ENCODE measurements around the gene MARCHF2.
"Not testable (repeated sequence)": the region's sequence is repeated elsewhere in the genome, so short reads cannot be mapped to it uniquely, and the experiment has no call there.

Gene MARCHF2

GRCh38 chr19:8403098-8403819, 9.8 kb upstream of the MARCHF2 start:
- Histone ChIP-seq H3K4me3 (ENCODE audit: insufficient read depth in 1 of 2, low read depth in 1 of 2, low read length in 2 of 2) (no peak overlapping the region), H3K79me1 (replicated peaks; ENCODE audit: low read length, poor library complexity, severe bottlenecking) (peaks cover 35% of the 10 kb centered on the region), H2BK120ac (ENCODE audit: low read depth, low read length) (no peak overlapping the region), H3K9ac (ENCODE audit: low read length) (no peak overlapping the region), H2BK15ac (ENCODE audit: low read depth, poor library complexity, severe bottlenecking) (no peak overlapping the region), H2AK5ac (ENCODE audit: low read length, severe bottlenecking) (no peak overlapping the region), H3K18ac (ENCODE audit: low read depth in 1 of 2, low read length in 2 of 2) (no peak overlapping the region), H2BK12ac (ENCODE audit: low read length in 2 of 2) (no peak overlapping the region), H3K9me3 (ENCODE audit: control insufficient read depth, low read length) (no peaks in the 10 kb centered on the region), H3K4me2 (ENCODE audit: low read length, poor library complexity, severe bottlenecking) (no peak overlapping the region), H3K27me3 (ENCODE audit: control insufficient read depth in 1 of 2, insufficient read depth in 1 of 2, low read length in 2 of 2) (no peaks in the 10 kb centered on the region), H3K23ac (ENCODE audit: low read length in 2 of 2) (no peak overlapping the region), H2AFZ (ENCODE audit: low read depth, low read length) (no peak overlapping the region), H4K91ac (ENCODE audit: low read length) (no peak overlapping the region), H3K27ac (ENCODE audit: low read length, poor library complexity, severe bottlenecking) (no peak overlapping the region), H3K14ac (ENCODE audit: low read length in 2 of 2) (no peak overlapping the region), H3K4me1 (ENCODE audit: control insufficient read depth, insufficient read depth, low read depth, low read length) (peaks cover 7% of the 10 kb centered on the region), H4K8ac (ENCODE audit: low read length) (no peak overlapping the region), H3K36me3 (ENCODE audit: control insufficient read depth in 1 of 2, insufficient read depth in 2 of 2, low read depth in 1 of 2, low read length in 2 of 2) (peaks cover 44 to 59% of the 10 kb centered on the region in 2 experiments), H3K4ac (ENCODE audit: low read depth in 1 of 2, low read length in 2 of 2) (no peak overlapping the region), H2BK5ac (ENCODE audit: low read depth, low read length, poor library complexity, severe bottlenecking) (no peak overlapping the region)
- 96% methylated on average over 44 of the region's 44 CpGs for WGBS
- no peak for DNase-seq

- Histone ChIP-seq H3K23ac (ENCODE audit: low read length in 2 of 2) (no peak overlapping the region), H2AK5ac (ENCODE audit: low read length, severe bottlenecking) (no peak overlapping the region), H4K91ac (ENCODE audit: low read length) (no peak overlapping the region), H2BK5ac (ENCODE audit: low read depth, low read length, poor library complexity, severe bottlenecking) (no peak overlapping the region), H3K14ac (ENCODE audit: low read length in 2 of 2) (no peak overlapping the region), H4K8ac (ENCODE audit: low read length) (no peak overlapping the region), H3K9me3 (ENCODE audit: control insufficient read depth, low read length) (no peaks in the 10 kb centered on the region), H3K4me3 (ENCODE audit: insufficient read depth in 1 of 2, low read depth in 1 of 2, low read length in 2 of 2) (no peak overlapping the region), H2AFZ (ENCODE audit: low read depth, low read length) (no peak overlapping the region), H2BK12ac (ENCODE audit: low read length in 2 of 2) (no peak overlapping the region), H3K36me3 (ENCODE audit: control insufficient read depth in 1 of 2, insufficient read depth in 2 of 2, low read depth in 1 of 2, low read length in 2 of 2) (peaks cover 44 to 54% of the 10 kb centered on the region in 2 experiments), H3K4ac (ENCODE audit: low read depth in 1 of 2, low read length in 2 of 2) (no peak overlapping the region), H3K4me2 (ENCODE audit: low read length, poor library complexity, severe bottlenecking) (no peak overlapping the region), H3K9ac (ENCODE audit: low read length) (no peak overlapping the region), H2BK120ac (ENCODE audit: low read depth, low read length) (no peak overlapping the region), H3K79me1 (replicated peaks; ENCODE audit: low read length, poor library complexity, severe bottlenecking) (peaks cover 35% of the 10 kb centered on the region), H3K4me1 (ENCODE audit: control insufficient read depth, insufficient read depth, low read depth, low read length) (peaks cover 3% of the 10 kb centered on the region), H3K27ac (ENCODE audit: low read length, poor library complexity, severe bottlenecking) (no peak overlapping the region), H3K18ac (ENCODE audit: low read depth in 1 of 2, low read length in 2 of 2) (no peak overlapping the region), H2BK15ac (ENCODE audit: low read depth, poor library complexity, severe bottlenecking) (no peak overlapping the region), H3K27me3 (ENCODE audit: control insufficient read depth in 1 of 2, insufficient read depth in 1 of 2, low read length in 2 of 2) (no peaks in the 10 kb centered on the region)
- DNase-seq, result no peak
- WGBS, result 92% methylated on average over 24 of the region's 24 CpGs
Measured at GRCh38 chr19:8403820-8404109, 9.3 kb upstream of the MARCHF2 start.

- Histone ChIP-seq H2BK5ac (ENCODE audit: low read depth, low read length, poor library complexity, severe bottlenecking) (no peak overlapping the region), H3K79me1 (replicated peaks; ENCODE audit: low read length, poor library complexity, severe bottlenecking) (peaks cover 34% of the 10 kb centered on the region), H4K91ac (ENCODE audit: low read length) (no peak overlapping the region), H3K4me3 (ENCODE audit: insufficient read depth in 1 of 2, low read depth in 1 of 2, low read length in 2 of 2) (no peak overlapping the region), H3K23ac (ENCODE audit: low read length in 2 of 2) (no peak overlapping the region), H3K27ac (ENCODE audit: low read length, poor library complexity, severe bottlenecking) (no peak overlapping the region), H3K14ac (ENCODE audit: low read length in 2 of 2) (no peak overlapping the region), H3K27me3 (ENCODE audit: control insufficient read depth in 1 of 2, insufficient read depth in 1 of 2, low read length in 2 of 2) (no peaks in the 10 kb centered on the region), H3K4me2 (ENCODE audit: low read length, poor library complexity, severe bottlenecking) (no peak overlapping the region), H3K9ac (ENCODE audit: low read length) (no peak overlapping the region), H2BK12ac (ENCODE audit: low read length in 2 of 2) (no peak overlapping the region), H2BK15ac (ENCODE audit: low read depth, poor library complexity, severe bottlenecking) (no peak overlapping the region), H3K4me1 (ENCODE audit: control insufficient read depth, insufficient read depth, low read depth, low read length) (peaks cover 3% of the 10 kb centered on the region), H3K18ac (ENCODE audit: low read depth in 1 of 2, low read length in 2 of 2) (no peak overlapping the region), H4K8ac (ENCODE audit: low read length) (no peak overlapping the region), H2BK120ac (ENCODE audit: low read depth, low read length) (no peak overlapping the region), H3K36me3 (ENCODE audit: control insufficient read depth in 1 of 2, insufficient read depth in 2 of 2, low read depth in 1 of 2, low read length in 2 of 2) (peaks cover 40 to 49% of the 10 kb centered on the region in 2 experiments), H2AFZ (ENCODE audit: low read depth, low read length) (no peak overlapping the region), H3K4ac (ENCODE audit: low read depth in 1 of 2, low read length in 2 of 2) (no peak overlapping the region), H3K9me3 (ENCODE audit: control insufficient read depth, low read length) (no peaks in the 10 kb centered on the region), H2AK5ac (ENCODE audit: low read length, severe bottlenecking) (no peak overlapping the region)
- no peak for DNase-seq
- 97% methylated on average over 18 of the region's 18 CpGs for WGBS
Measured at GRCh38 chr19:8404391-8405151, 8.5 kb upstream of the MARCHF2 start.

GRCh38 chr19:8410718-8411117, 2.4 kb upstream of the MARCHF2 start:
- H2BK5ac ChIP-seq (ENCODE audit: low read depth, low read length, poor library complexity, severe bottlenecking); H3K4ac ChIP-seq (ENCODE audit: low read depth in 1 of 2, low read length in 2 of 2); H3K4me1 ChIP-seq (ENCODE audit: control insufficient read depth, insufficient read depth, low read depth, low read length); H2BK15ac ChIP-seq (ENCODE audit: low read depth, poor library complexity, severe bottlenecking); H2BK120ac ChIP-seq (ENCODE audit: low read depth, low read length); H3K9ac ChIP-seq (ENCODE audit: low read length); H2BK12ac ChIP-seq (ENCODE audit: low read length in 2 of 2); H3K27me3 ChIP-seq (ENCODE audit: control insufficient read depth in 1 of 2, insufficient read depth in 1 of 2, low read length in 2 of 2); H3K36me3 ChIP-seq (ENCODE audit: control insufficient read depth in 1 of 2, insufficient read depth in 2 of 2, low read depth in 1 of 2, low read length in 2 of 2); H3K14ac ChIP-seq (ENCODE audit: low read length in 2 of 2); H3K9me3 ChIP-seq (ENCODE audit: control insufficient read depth, low read length); H2AFZ ChIP-seq (ENCODE audit: low read depth, low read length); H3K4me2 ChIP-seq (ENCODE audit: low read length, poor library complexity, severe bottlenecking); H4K91ac ChIP-seq (ENCODE audit: low read length); H3K79me1 ChIP-seq (replicated peaks; ENCODE audit: low read length, poor library complexity, severe bottlenecking); H2AK5ac ChIP-seq (ENCODE audit: low read length, severe bottlenecking); H3K18ac ChIP-seq (ENCODE audit: low read depth in 1 of 2, low read length in 2 of 2); H4K8ac ChIP-seq (ENCODE audit: low read length); H3K27ac ChIP-seq (ENCODE audit: low read length, poor library complexity, severe bottlenecking); H3K4me3 ChIP-seq (ENCODE audit: insufficient read depth in 1 of 2, low read depth in 1 of 2, low read length in 2 of 2); H3K23ac ChIP-seq (ENCODE audit: low read length in 2 of 2); DNase-seq: not testable (repeated sequence)
- WGBS, result 92% methylated on average over 13 of the region's 13 CpGs
